ENCODE results near the gene ITSN1. TPM values are rescaled to one million over a fixed set of nuclear protein-coding genes. Genes with fewer than 3 reads are reported as not detected.

ITSN1 gene
- total RNA-seq, 1 experiment from 2014 or later = 50.3 TPM

- intact Hi-C loops (cut with micrococcal nuclease; ENCODE audit: unreplicated experiment) (no loop called here), in situ Hi-C loops (cut with HindIII; ENCODE audit: low pct_unique_long_range_greater_than_20kb, low sequenced_read_pairs) (no loop called here)
- Histone ChIP-seq H3K4me1 (ENCODE audit: control insufficient read depth, insufficient read depth, low read length) (no peaks in the 10 kb centered on the region; the same call in 1 of the 2 replicates), H3K27me3 (ENCODE audit: control insufficient read depth, insufficient read depth, low read length) (no peaks in the 10 kb centered on the region), H3K27ac (ENCODE audit: low read length) (peak overlapping the region; percentile 48; the same call in 1 of the 2 replicates), H3K9me3 (ENCODE audit: control insufficient read depth, insufficient read depth, low read depth, low read length) (no peaks in the 10 kb centered on the region), H3K36me3 (ENCODE audit: control insufficient read depth, insufficient read depth, low read length) (no peaks in the 10 kb centered on the region), H3K4me3 (ENCODE audit: low read depth in 2 of 2, low read length in 2 of 2) (no peak overlapping the region)
- no TSS peak for BruUV-seq (replicated peaks)
- no peak for DNase-seq (ENCODE audit: low read depth, low spot score)
- no peak for TF ChIP-seq SIN3A (IDR thresholded peaks at IDR 0.05; ENCODE audit: borderline replicate concordance, insufficient read depth, low read depth, low read length)
- no peak for TF ChIP-seq POLR2AphosphoS5 (IDR thresholded peaks at IDR 0.05; ENCODE audit: low read depth, low read length)
- no peak for TF ChIP-seq CTCF (IDR thresholded peaks at IDR 0.05)
- CTCF ChIA-PET = interaction anchor here (0.7 to 1.4 kb wide), 2 partner anchors 77 to 248 kb away, joined by 3 read pairs; no protein-coding TSS in a partner anchor
- no peak for ATAC-seq
- POLR2A ChIA-PET = no interaction called here
Measured at GRCh38 chr21:33893917-33894316, 251.6 kb downstream of the ITSN1 start.

- Histone ChIP-seq H3K27me3 (ENCODE audit: control insufficient read depth, insufficient read depth, low read length) (no peaks in the 10 kb centered on the region), H3K4me1 (ENCODE audit: control insufficient read depth, insufficient read depth, low read length) (no peaks in the 10 kb centered on the region; the same call in 1 of the 2 replicates), H3K4me3 (ENCODE audit: low read depth in 2 of 2, low read length in 2 of 2) (peak overlapping the region; percentile 7 to 33; a peak in 3 of 4 replicates), H3K9me3 (ENCODE audit: control insufficient read depth, insufficient read depth, low read depth, low read length) (no peaks in the 10 kb centered on the region), H3K27ac (ENCODE audit: low read length) (peak overlapping the region; percentile 48; the same call in 1 of the 2 replicates), H3K36me3 (ENCODE audit: control insufficient read depth, insufficient read depth, low read length) (no peaks in the 10 kb centered on the region)
- in situ Hi-C loops (cut with HindIII; ENCODE audit: low pct_unique_long_range_greater_than_20kb, low sequenced_read_pairs) (no loop called here), intact Hi-C loops (cut with micrococcal nuclease; ENCODE audit: unreplicated experiment) (no loop called here)
- ChIA-PET CTCF (interaction anchor here (0.5 to 1.4 kb wide), 2 partner anchors 40 to 249 kb away, joined by 3 read pairs; no protein-coding TSS in a partner anchor), POLR2A (interaction anchor here (0.6 kb wide), 1 partner anchor 165 kb away, joined by 3 read pairs; no protein-coding TSS in a partner anchor)
- BruUV-seq (replicated peaks) = no TSS peak
- DNase-seq (ENCODE audit: low read depth, low spot score) = no peak
- TF ChIP-seq TCF7L2 (IDR thresholded peaks at IDR 0.05; ENCODE audit: low read depth, low read length) (no peak), CTCF (IDR thresholded peaks at IDR 0.05) (peak; percentile 75)
- peak; percentile 96 for ATAC-seq
Measured at GRCh38 chr21:33894736-33895288, 252.5 kb downstream of the ITSN1 start.

GRCh38 chr21:33895356-33895755 is 253.1 kb downstream of the ITSN1 start:
- Histone ChIP-seq H3K4me1 (ENCODE audit: control insufficient read depth, insufficient read depth, low read length) (no peaks in the 10 kb centered on the region; the same call in 1 of the 2 replicates), H3K36me3 (ENCODE audit: control insufficient read depth, insufficient read depth, low read length) (no peaks in the 10 kb centered on the region), H3K9me3 (ENCODE audit: control insufficient read depth, insufficient read depth, low read depth, low read length) (no peaks in the 10 kb centered on the region), H3K27me3 (ENCODE audit: control insufficient read depth, insufficient read depth, low read length) (no peaks in the 10 kb centered on the region), H3K27ac (ENCODE audit: low read length) (no peak overlapping the region), H3K4me3 (ENCODE audit: low read depth in 2 of 2, low read length in 2 of 2) (no peak overlapping the region)
- BruUV-seq (replicated peaks) = no TSS peak
- no peak for ATAC-seq
- ChIA-PET CTCF (interaction anchor here (0.5 to 1.4 kb wide), 2 partner anchors 40 to 249 kb away, joined by 3 read pairs; no protein-coding TSS in a partner anchor), POLR2A (interaction anchor here (0.6 kb wide), 1 partner anchor 165 kb away, joined by 3 read pairs; no protein-coding TSS in a partner anchor)
- intact Hi-C loops (cut with micrococcal nuclease; ENCODE audit: unreplicated experiment) (no loop called here), in situ Hi-C loops (cut with HindIII; ENCODE audit: low pct_unique_long_range_greater_than_20kb, low sequenced_read_pairs) (no loop called here)
- DNase-seq (ENCODE audit: low read depth, low spot score) = no peak
- no peak for TF ChIP-seq SIN3A (IDR thresholded peaks at IDR 0.05; ENCODE audit: borderline replicate concordance, insufficient read depth, low read depth, low read length)
- TF ChIP-seq TCF7L2 (IDR thresholded peaks at IDR 0.05; ENCODE audit: low read depth, low read length) = no peak
- TF ChIP-seq REST (IDR thresholded peaks at IDR 0.05; ENCODE audit: insufficient read depth in 1 of 2, low read depth in 2 of 2, low read length in 1 of 2) = no peak
- TF ChIP-seq POLR2AphosphoS5 (IDR thresholded peaks at IDR 0.05; ENCODE audit: low read depth, low read length) = no peak
- no peak for TF ChIP-seq CTCF (IDR thresholded peaks at IDR 0.05)
